HG03378 (cell line): Measurements from ENCODE around the gene DNAL4.
"Not testable (repeated sequence)": the region's sequence is repeated elsewhere in the genome, so short reads cannot be mapped to it uniquely, and the experiment has no call there.

ENCODE experiments used
- ATAC-seq: cut with Tn5 transposase; IDR thresholded peaks from one replicate; pipeline ENCODE4 v1.9.1; 2021; ENCODE audit warnings: mild to moderate bottlenecking, moderate library complexity; ENCODE audit not compliant: unreplicated experiment

Gene DNAL4

GRCh38 chr22:38827510-38827909, 33.6 kb upstream of the DNAL4 start:
- ATAC-seq: no peak

GRCh38 chr22:38826801-38827200, 32.9 kb upstream of the DNAL4 start:
- no peak for ATAC-seq

- no peak for ATAC-seq
Observed at GRCh38 chr22:38826386-38826785, 32.4 kb upstream of the DNAL4 start.

GRCh38 chr22:38824585-38824984, 30.6 kb upstream of the DNAL4 start:
- ATAC-seq: no peak

- ATAC-seq: no peak
Observed at GRCh38 chr22:38823637-38824036, 29.7 kb upstream of the DNAL4 start.

- no peak for ATAC-seq
Observed at GRCh38 chr22:38823076-38823475, 29.1 kb upstream of the DNAL4 start.

GRCh38 chr22:38820020-38820419, 26.1 kb upstream of the DNAL4 start:
- no peak for ATAC-seq

- no peak for ATAC-seq
Observed at GRCh38 chr22:38819387-38819940, 25.5 kb upstream of the DNAL4 start.

- no peak for ATAC-seq
Observed at GRCh38 chr22:38817196-38817595, 23.3 kb upstream of the DNAL4 start.

GRCh38 chr22:38815842-38816241, 21.9 kb upstream of the DNAL4 start:
- no peak for ATAC-seq

GRCh38 chr22:38811241-38811640, 17.3 kb upstream of the DNAL4 start:
- ATAC-seq: no peak

GRCh38 chr22:38805041-38805593, 11.2 kb upstream of the DNAL4 start:
- not testable (repeated sequence) for ATAC-seq

- no peak for ATAC-seq
Observed at GRCh38 chr22:38802671-38803121, 8.8 kb upstream of the DNAL4 start.

- ATAC-seq: no peak
Observed at GRCh38 chr22:38799265-38800002, 5.5 kb upstream of the DNAL4 start.

GRCh38 chr22:38798496-38798895, 4.6 kb upstream of the DNAL4 start:
- ATAC-seq: no peak

- ATAC-seq: no peak
Observed at GRCh38 chr22:38796262-38796957, 2.5 kb upstream of the DNAL4 start.

GRCh38 chr22:38795569-38795968, 1.6 kb upstream of the DNAL4 start:
- no peak for ATAC-seq

GRCh38 chr22:38793317-38793716, 626 bp downstream of the DNAL4 start:
- ATAC-seq: no peak

- no peak for ATAC-seq
Observed at GRCh38 chr22:38792833-38793232, 1.1 kb downstream of the DNAL4 start.

GRCh38 chr22:38789606-38790005, 4.3 kb downstream of the DNAL4 start:
- ATAC-seq: no peak

GRCh38 chr22:38788846-38789245, 5.1 kb downstream of the DNAL4 start:
- ATAC-seq: no peak
